GM21381 (cell line): ENCODE data around the gene PANX1.
"Not testable (repeated sequence)": the region's sequence is repeated elsewhere in the genome, so short reads cannot be mapped to it uniquely, and the experiment has no call there.

Experiments
- ATAC-seq: cut with Tn5 transposase; IDR thresholded peaks from one replicate; pipeline ENCODE4 v1.9.1; 2021; ENCODE audit warnings: mild to moderate bottlenecking, moderate library complexity; ENCODE audit not compliant: unreplicated experiment

Gene PANX1

GRCh38 chr11:94149431-94150017, 20.9 kb downstream of the PANX1 start:
- no peak for ATAC-seq

GRCh38 chr11:94150056-94150455, 21.4 kb downstream of the PANX1 start:
- ATAC-seq: no peak

GRCh38 chr11:94150704-94151685, 22.4 kb downstream of the PANX1 start:
- no peak for ATAC-seq

GRCh38 chr11:94151903-94152677, 23.4 kb downstream of the PANX1 start:
- ATAC-seq: peak; percentile 53

GRCh38 chr11:94152678-94153065, 24.0 kb downstream of the PANX1 start:
- ATAC-seq: no peak

GRCh38 chr11:94153320-94153719, 24.7 kb downstream of the PANX1 start:
- ATAC-seq: no peak

- ATAC-seq: no peak
Observed at GRCh38 chr11:94154095-94154856, 25.6 kb downstream of the PANX1 start.

GRCh38 chr11:94157339-94157738, 28.7 kb downstream of the PANX1 start:
- ATAC-seq: not testable (repeated sequence)

GRCh38 chr11:94168882-94169281, 40.2 kb downstream of the PANX1 start:
- no peak for ATAC-seq

- ATAC-seq: no peak
Observed at GRCh38 chr11:94169516-94169915, 40.9 kb downstream of the PANX1 start.

- no peak for ATAC-seq
Observed at GRCh38 chr11:94169930-94170545, 41.4 kb downstream of the PANX1 start.

GRCh38 chr11:94170953-94171352, 42.3 kb downstream of the PANX1 start:
- ATAC-seq: no peak

GRCh38 chr11:94171693-94172440, 43.2 kb downstream of the PANX1 start:
- no peak for ATAC-seq

- ATAC-seq: no peak
Observed at GRCh38 chr11:94175535-94175934, 46.9 kb downstream of the PANX1 start.

- ATAC-seq: no peak
Observed at GRCh38 chr11:94178331-94178730, 49.7 kb downstream of the PANX1 start.

GRCh38 chr11:94179696-94180095, 51.1 kb downstream of the PANX1 start:
- no peak for ATAC-seq

- no peak for ATAC-seq
Observed at GRCh38 chr11:94181526-94181925, 52.9 kb downstream of the PANX1 start.

GRCh38 chr11:94181943-94182342, 53.3 kb downstream of the PANX1 start:
- no peak for ATAC-seq

- ATAC-seq: no peak
Observed at GRCh38 chr11:94183251-94183885, 54.7 kb downstream of the PANX1 start.
